ENCODE data around the gene ACTN2.
"Not testable (repeated sequence)": the region's sequence is repeated elsewhere in the genome, so short reads cannot be mapped to it uniquely, and the experiment has no call there.

ACTN2 gene

DNA sequence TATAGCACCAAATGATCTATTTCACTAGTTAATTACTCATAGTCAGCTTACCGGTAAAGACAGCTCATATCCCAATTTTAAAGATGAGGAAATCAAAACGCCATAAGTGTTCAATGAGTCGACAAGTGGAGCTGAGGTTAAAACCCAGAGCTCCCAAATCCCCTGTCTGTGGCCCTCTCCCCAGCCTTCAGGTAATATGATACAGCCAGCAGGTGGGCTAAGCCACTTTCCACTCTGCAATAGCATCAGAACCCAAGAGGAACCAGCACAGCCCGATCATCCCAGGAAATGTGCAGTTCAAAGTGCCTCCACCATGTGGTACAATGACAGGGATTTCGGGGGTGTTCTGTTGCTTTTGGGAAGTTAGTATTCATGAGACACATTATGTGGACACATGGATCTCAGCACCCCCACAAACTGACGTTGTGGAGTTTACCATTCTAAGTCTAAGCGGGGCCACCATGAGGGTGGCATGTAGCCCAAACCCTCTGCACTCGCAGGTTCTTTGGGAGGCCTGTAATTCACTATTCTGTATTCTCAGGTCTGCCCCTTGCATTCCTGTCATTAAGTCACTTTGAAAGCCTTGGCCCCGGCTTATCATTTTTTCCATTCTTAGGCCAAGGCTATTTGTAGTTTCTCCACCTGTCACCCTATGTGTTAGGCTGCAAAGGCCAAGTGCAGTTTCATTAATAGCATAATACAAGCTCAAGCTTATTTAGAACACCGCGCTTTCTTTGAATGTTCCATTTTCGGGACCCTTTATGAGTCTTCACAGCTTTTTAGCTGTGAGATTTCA lies 26.3 kb upstream of the ACTN2 start:
- Histone ChIP-seq H4K20me1 (ENCODE audit: low read depth, low read length) (no peaks in the 10 kb centered on the region), H3K27ac (ENCODE audit: low read depth, low read length) (no peak overlapping the region), H3K4me2 (ENCODE audit: low read depth, low read length, poor library complexity, severe bottlenecking) (no peak overlapping the region), H3K9me2 (replicated peaks; ENCODE audit: insufficient read depth, low read length) (no peaks in the 10 kb centered on the region), H3K27me3 (ENCODE audit: low read length) (no peaks in the 10 kb centered on the region), H3K79me2 (ENCODE audit: insufficient read depth, low read length) (no peaks in the 10 kb centered on the region), H3K9ac (ENCODE audit: low read length) (no peak overlapping the region), H3K9me3 (ENCODE audit: insufficient read depth, low read length) (no peaks in the 10 kb centered on the region), H3K4me3 (ENCODE audit: insufficient read depth, low read length, poor library complexity, severe bottlenecking) (no peak overlapping the region), H2AFZ (ENCODE audit: low read depth, low read length, severe bottlenecking) (no peak overlapping the region), H3F3A (ENCODE audit: insufficient read depth) (no peaks in the 10 kb centered on the region), H3K36me3 (ENCODE audit: low read length) (no peaks in the 10 kb centered on the region)
- no peak for TF ChIP-seq EZH2phosphoT487 (conservative IDR thresholded peaks at IDR 0.05; ENCODE audit: low read length)
- TF ChIP-seq, protein P1, sequence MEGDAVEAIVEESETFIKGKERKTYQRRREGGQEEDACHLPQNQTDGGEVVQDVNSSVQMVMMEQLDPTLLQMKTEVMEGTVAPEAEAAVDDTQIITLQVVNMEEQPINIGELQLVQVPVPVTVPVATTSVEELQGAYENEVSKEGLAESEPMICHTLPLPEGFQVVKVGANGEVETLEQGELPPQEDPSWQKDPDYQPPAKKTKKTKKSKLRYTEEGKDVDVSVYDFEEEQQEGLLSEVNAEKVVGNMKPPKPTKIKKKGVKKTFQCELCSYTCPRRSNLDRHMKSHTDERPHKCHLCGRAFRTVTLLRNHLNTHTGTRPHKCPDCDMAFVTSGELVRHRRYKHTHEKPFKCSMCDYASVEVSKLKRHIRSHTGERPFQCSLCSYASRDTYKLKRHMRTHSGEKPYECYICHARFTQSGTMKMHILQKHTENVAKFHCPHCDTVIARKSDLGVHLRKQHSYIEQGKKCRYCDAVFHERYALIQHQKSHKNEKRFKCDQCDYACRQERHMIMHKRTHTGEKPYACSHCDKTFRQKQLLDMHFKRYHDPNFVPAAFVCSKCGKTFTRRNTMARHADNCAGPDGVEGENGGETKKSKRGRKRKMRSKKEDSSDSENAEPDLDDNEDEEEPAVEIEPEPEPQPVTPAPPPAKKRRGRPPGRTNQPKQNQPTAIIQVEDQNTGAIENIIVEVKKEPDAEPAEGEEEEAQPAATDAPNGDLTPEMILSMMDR (IDR thresholded peaks at IDR 0.05; ENCODE audit: insufficient read depth, low read length, poor library complexity, severe bottlenecking): no peak

DNA sequence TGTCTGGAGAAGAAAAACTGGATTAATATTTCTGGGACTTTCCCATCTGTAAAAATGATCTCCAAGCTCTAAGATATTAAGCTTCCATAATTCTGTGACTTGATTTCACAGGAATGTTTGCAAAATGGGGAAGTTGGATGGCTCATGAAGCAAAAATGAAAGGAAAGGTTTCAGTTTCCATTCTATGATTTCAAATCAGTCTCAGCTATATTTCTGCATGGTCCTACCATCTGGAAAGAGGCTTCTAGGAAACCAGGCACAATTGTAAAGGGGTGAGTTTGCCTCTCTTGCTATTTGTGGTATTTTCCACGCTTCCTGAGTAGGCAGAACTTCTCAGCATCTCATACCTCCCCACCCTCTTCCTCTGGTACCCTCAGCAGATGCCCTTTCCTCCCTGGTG lies 22.4 kb upstream of the ACTN2 start:
- Histone ChIP-seq H3F3A (ENCODE audit: insufficient read depth) (no peaks in the 10 kb centered on the region), H3K36me3 (ENCODE audit: low read length) (no peaks in the 10 kb centered on the region), H4K20me1 (ENCODE audit: low read depth, low read length) (no peaks in the 10 kb centered on the region), H3K9ac (ENCODE audit: low read length) (no peak overlapping the region), H2AFZ (ENCODE audit: low read depth, low read length, severe bottlenecking) (no peak overlapping the region), H3K9me2 (replicated peaks; ENCODE audit: insufficient read depth, low read length) (no peaks in the 10 kb centered on the region), H3K79me2 (ENCODE audit: insufficient read depth, low read length) (no peaks in the 10 kb centered on the region), H3K27ac (ENCODE audit: low read depth, low read length) (no peak overlapping the region), H3K4me3 (ENCODE audit: insufficient read depth, low read length, poor library complexity, severe bottlenecking) (no peak overlapping the region), H3K9me3 (ENCODE audit: insufficient read depth, low read length) (no peaks in the 10 kb centered on the region), H3K27me3 (ENCODE audit: low read length) (no peaks in the 10 kb centered on the region), H3K4me2 (ENCODE audit: low read depth, low read length, poor library complexity, severe bottlenecking) (no peak overlapping the region)
- no peak for TF ChIP-seq EZH2phosphoT487 (conservative IDR thresholded peaks at IDR 0.05; ENCODE audit: low read length)
- TF ChIP-seq, protein P1 (IDR thresholded peaks at IDR 0.05; ENCODE audit: insufficient read depth, low read length, poor library complexity, severe bottlenecking): no peak

DNA sequence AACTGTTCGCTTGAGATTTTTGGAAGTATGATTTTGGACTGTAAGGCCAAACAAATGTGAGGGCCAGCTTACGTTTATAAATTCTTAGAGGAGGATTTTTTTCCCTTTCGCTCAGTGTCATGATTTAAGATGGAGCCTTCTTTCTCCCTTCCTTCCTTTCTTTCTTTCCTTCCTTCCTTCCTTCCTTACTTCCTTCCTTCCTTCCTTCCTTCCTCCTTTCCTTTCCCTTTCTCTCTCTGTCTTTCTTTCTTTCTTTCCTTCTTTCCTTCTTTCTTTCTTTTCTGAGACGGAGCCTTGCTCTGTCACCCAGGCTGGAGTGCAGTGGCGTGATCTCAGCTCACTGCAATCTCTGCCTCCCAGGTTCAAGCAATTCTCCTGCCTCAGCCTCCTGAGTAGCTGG lies 17.4 kb upstream of the ACTN2 start:
- H3K4me3 ChIP-seq (ENCODE audit: insufficient read depth, low read length, poor library complexity, severe bottlenecking); H3K79me2 ChIP-seq (ENCODE audit: insufficient read depth, low read length); H3K9ac ChIP-seq (ENCODE audit: low read length); H3K27ac ChIP-seq (ENCODE audit: low read depth, low read length); H3K27me3 ChIP-seq (ENCODE audit: low read length); H3K36me3 ChIP-seq (ENCODE audit: low read length); H3K4me2 ChIP-seq (ENCODE audit: low read depth, low read length, poor library complexity, severe bottlenecking); H4K20me1 ChIP-seq (ENCODE audit: low read depth, low read length); H3K9me2 ChIP-seq (replicated peaks; ENCODE audit: insufficient read depth, low read length); H3F3A ChIP-seq (ENCODE audit: insufficient read depth); H2AFZ ChIP-seq (ENCODE audit: low read depth, low read length, severe bottlenecking); H3K9me3 ChIP-seq (ENCODE audit: insufficient read depth, low read length): not testable (repeated sequence)

DNA sequence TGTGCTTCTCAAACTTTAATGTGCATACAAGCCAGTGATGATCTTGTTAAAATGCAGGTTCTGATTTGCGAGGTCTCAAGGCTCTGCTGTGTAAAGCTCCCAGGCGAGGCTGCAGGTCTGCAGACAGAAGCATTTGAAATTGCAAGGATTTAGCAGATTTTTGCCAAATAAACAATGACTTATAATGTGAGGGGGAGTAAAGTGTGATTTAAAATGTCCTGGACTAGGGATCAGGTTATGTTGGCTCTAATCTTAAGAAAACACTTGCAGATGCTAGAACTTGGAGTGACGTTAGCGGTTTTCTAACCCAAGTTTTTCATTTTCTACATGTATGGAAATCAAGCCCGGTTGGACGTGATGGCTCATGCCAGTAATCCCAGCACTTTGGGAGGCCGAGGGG lies 16.2 kb upstream of the ACTN2 start:
- Histone ChIP-seq H3K4me3 (ENCODE audit: insufficient read depth, low read length, poor library complexity, severe bottlenecking) (no peak overlapping the region), H3K79me2 (ENCODE audit: insufficient read depth, low read length) (no peaks in the 10 kb centered on the region), H3K9me3 (ENCODE audit: insufficient read depth, low read length) (no peaks in the 10 kb centered on the region), H3K27ac (ENCODE audit: low read depth, low read length) (no peak overlapping the region), H3K4me2 (ENCODE audit: low read depth, low read length, poor library complexity, severe bottlenecking) (no peak overlapping the region), H3F3A (ENCODE audit: insufficient read depth) (no peaks in the 10 kb centered on the region), H3K9me2 (replicated peaks; ENCODE audit: insufficient read depth, low read length) (no peaks in the 10 kb centered on the region), H4K20me1 (ENCODE audit: low read depth, low read length) (no peaks in the 10 kb centered on the region), H3K36me3 (ENCODE audit: low read length) (no peaks in the 10 kb centered on the region), H3K9ac (ENCODE audit: low read length) (no peak overlapping the region), H2AFZ (ENCODE audit: low read depth, low read length, severe bottlenecking) (no peak overlapping the region), H3K27me3 (ENCODE audit: low read length) (0 out of 2 replicates have a peak, but pooled peaks cover 4% of the 10 kb centered on the region)
- TF ChIP-seq, protein P1 (IDR thresholded peaks at IDR 0.05; ENCODE audit: insufficient read depth, low read length, poor library complexity, severe bottlenecking): no peak
- TF ChIP-seq EZH2phosphoT487 (conservative IDR thresholded peaks at IDR 0.05; ENCODE audit: low read length): no peak
